HG02943 (cell line): ENCODE data around the gene NME1.
"Not testable (repeated sequence)": the region's sequence is repeated elsewhere in the genome, so short reads cannot be mapped to it uniquely, and the experiment has no call there.

ENCODE experiments used
- ATAC-seq: cut with Tn5 transposase; IDR thresholded peaks from one replicate; pipeline ENCODE4 v1.9.1; 2021; ENCODE audit warnings: mild to moderate bottlenecking, low read depth, moderate library complexity; ENCODE audit not compliant: unreplicated experiment

NME1 gene

DNA sequence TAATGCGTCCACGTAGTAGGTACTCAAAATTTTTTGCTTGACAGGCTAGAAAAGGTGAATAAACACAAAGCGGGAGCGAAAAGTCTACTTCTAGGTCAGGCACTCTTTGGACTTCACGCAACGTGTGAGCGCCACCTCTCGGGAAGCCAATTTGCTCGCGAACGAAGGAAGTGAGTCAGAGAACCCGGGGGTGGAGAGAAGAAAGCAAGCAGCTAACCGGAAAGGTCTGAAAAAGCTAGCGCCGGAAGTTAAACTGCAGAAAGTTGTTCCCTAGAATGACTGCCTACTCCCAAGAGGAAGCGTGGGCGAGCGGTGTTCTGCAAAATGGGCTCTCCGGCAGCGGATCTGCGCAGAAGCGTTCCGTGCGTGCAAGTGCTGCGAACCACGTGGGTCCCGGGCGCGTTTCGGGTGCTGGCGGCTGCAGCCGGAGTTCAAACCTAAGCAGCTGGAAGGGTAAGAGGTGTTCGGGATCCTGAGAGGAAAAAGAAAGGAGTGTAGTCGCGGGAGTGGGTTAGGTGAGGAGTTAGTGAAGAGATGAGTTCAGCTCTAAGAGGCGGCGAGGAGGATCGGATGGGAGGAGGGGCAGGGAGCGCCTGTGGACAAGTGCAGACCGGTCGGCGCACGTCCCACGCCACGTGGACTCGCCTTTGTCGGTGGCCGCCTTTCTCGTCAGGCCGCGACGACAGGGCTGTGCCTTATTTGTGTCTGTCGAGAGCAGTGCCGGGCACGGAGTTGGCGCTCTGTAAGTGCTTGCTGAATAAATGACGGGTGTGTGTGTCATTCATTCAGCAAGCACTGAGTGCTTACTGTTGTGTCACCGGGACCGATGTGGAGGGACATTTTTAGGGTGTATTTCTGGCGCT is at the start of gene NME1:
TSS of gene NME1 (plus strand) at position 350 of the 863 bp plus-strand sequence. CDS start 2,096 bp downstream, outside the sequence.
- ATAC-seq, result peak; percentile 93

DNA sequence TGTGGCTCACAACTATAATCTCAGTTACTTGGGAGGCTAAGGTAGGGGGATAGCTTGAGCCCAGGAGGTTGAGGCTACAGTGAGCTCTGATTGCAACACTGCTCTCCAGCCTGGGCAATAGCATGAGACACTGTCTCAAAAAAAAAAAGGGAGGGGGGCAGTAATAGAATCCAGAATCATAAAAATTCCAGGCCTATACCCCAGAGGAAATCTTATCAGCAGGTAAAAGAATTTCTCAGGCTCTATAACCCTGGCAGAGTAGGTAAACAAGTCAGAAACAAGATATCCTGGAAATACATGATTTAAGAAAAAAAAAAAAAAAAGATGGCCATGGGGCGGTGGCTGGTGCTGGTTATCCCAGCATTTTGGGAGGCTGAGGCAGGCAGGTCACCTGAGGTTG is 45.6 kb upstream of the NME1 start:
- no peak for ATAC-seq

DNA sequence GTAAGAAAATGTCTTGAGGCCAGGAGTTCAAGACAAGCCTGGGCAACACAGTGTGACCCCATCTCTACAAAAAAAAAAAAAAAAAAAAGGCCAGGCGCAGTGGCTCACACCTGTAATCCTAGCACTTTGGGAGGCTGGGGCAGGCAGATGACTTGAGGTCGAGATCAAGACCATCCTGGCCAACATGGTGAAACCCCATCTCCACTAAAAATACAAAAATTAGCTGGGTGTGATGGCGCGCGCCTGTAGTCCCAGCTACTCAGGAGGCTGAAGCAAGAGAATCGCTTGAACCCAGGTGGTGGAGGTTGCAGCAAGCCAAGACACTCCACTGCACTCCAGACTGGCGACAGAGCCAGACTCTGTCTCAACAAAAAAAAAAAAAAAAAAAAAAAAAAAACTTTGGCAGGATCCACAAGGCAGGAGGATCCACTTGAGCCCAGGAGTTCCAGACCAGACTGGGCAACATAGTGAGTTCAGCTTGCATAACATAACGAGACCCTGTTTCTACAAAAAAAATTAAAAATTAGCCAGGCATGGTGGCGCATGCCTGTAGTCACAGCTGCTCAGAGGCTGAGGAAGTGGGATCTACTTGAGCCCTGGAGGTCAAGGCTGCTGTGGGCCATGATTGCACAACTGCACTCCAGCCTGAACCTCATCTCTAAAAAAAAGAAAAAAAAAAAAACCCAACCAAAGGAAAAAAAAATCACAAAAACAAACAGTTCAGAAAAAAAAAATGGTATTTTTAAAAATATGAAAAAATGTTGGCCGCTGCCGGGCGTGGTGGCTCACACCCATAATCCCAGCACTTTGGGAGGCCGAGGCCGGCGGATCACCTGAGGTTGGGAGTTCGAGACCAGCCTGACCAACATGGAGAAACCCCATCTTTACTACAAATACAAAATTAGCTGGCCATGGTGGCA is 40.8 kb upstream of the NME1 start:
- ATAC-seq, result not testable (repeated sequence)

DNA sequence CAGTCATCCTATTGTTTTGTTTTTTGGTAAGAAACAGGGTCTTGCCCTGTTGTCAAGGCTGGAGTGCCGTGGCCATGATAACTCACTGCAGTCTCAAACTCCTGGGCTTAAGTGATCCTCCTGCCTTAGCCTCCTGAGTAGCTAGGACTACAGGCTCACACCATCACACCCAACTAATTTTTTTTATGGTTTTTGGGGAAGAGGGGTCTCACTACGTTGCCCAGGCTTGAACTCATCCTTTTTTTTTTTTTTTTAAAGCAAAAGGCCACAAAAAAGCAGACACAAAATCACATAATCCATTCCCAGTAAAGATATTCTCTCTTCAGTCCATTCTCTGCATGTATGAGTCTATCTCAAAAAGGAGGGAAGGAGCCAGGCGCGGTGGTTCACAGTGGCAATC is 38.2 kb upstream of the NME1 start:
- no peak for ATAC-seq

DNA sequence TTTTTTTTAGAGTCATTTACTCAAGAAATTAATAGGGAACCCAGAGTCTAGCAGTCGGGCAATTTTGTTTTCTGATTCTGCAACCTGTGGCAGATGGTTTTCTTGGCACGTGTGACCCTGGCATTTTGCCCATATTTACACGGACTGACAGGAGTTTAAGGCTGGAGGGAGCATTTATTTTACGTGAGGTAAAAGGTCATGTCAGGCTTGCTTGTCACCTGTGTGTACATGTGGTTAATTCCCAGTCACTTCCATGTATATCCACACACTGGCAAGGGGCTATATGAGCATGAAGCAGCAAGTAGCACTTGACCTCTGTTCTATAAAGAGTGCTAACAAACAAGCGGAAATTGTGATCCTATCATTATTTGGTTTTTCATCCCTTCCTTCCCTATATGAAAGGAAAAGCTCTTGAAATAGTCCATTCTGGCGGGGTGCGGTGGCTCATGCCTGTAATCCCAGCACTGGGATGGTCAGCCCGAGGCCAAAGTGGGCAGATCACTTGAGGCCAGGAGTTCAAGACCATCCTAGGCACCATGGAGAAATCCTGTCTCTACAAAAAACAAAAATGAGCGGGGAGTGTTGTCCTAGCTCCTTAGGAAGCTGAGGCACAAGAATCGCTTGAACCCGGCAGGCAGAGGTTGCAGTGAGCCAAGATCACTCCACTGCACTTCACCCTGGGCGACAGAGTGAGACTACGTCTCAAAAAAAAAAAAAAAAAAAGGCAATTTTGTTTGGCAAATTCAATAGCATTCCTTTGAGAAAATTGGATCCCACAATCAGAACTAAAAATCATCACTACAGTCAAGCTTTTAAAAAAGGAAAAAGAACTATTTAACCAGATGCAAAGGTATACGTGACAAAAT is 34.8 kb upstream of the NME1 start:
- ATAC-seq, result no peak

DNA sequence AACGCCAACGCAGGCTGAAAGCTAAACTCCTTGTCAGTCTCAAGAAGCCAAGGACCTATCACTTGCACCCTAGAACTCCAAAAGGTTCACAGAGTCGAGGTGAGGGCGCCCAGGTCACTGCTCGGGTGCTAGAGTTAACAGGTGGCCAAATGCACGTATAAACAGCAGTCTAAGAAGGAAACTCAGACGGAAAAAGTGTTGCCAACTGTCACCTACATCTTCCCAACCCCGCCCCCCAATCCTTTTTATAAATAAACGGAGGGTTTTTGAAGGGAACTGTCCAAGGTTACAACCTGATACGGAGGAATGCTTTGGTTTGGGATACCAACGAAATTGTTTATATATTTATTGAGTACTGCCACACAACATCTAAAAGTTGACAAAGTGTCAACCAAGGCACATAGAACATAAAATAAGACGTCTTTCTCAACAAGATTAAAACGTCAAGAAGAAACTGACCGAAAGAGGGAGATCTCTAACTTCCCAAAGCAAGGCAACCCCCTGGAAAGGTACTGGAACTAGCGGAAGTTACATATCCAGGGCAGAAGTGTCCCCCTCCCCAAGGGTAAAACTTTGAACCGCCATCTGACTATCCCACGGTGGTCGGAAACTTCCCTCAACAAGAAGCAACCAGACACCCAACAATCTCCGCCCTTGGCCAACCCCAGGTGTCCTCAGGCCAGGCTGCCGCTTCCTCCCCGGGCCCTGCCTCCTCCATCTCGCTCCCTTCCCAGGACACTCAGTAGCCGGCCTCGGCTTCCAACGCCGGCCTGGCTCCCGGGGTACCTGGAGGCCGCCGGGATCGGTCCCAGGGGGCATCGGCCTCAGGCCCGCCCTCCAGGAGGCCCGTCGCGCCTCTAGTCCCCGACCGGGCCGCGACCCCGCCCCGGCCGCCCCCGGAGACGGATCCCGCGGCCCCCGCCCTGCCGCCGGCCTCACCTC is 33.7 kb upstream of the NME1 start:
- ATAC-seq, result peak; percentile 24

DNA sequence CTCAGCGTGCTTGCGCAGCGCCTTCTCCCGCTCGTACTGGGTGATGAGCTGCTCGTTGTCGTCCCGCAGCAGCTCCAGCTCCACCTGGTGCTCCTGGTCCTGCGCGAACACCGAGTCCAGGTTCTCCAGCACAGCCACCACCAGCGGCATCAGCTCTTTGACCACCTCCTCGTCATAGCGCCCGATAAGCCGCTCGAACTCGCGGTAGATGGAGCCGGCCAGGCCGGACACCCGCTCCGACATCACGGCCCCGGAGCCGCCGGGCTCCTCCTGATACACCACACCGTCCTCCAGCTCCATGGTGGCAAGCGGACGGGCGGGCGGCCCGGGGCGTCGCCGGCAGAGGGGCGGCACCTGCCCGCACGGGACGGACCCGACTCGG is 33.0 kb upstream of the NME1 start:
- ATAC-seq, result peak; percentile 28

DNA sequence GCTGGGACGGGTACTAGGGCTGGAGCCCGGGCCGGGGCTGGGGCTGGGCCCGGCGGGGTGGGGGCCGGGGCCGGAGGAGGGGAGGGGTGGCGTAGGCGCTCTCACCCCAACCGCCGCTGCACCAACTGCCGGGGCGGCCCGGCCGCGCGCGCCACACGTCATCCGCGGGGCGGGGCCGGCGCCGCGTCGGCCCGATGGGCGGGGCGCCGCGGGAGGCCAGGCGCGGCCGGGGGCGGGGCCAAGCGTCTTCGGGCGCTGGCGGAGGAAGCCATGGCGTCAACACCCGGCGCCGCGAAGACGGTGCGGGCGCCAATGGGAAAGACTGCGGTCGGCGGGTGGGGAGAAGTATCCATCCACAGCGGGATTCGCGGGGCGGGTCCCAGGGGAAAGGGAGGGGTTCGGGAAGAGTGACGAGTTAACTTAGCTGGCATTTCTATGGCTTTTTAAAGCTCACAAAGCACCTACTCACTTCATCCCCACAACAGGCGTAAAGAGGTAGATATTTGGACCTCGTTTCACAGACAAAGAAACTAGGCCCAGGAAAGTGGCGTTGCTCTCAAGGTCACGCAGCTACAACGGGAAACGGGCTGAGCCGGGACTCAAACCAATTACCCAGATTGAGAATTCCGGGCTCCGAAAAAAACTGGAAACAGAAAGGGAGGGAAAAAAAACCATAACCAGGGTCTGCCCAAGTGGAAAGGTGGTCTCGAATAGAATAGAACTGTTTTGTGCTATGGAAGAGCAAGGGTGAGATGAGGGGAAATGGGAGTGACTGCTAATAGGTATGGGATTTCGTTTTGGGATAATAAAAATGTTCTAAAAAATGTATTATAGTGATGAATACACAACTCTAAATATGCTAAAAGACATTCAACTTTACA is 32.4 kb upstream of the NME1 start, which contains the start of gene SPAG9:
TSS of gene SPAG9 (minus strand) at position 130 of the 881 bp plus-strand sequence. CDS start 212 bp downstream, outside the sequence.
- ATAC-seq, result peak; percentile 70

DNA sequence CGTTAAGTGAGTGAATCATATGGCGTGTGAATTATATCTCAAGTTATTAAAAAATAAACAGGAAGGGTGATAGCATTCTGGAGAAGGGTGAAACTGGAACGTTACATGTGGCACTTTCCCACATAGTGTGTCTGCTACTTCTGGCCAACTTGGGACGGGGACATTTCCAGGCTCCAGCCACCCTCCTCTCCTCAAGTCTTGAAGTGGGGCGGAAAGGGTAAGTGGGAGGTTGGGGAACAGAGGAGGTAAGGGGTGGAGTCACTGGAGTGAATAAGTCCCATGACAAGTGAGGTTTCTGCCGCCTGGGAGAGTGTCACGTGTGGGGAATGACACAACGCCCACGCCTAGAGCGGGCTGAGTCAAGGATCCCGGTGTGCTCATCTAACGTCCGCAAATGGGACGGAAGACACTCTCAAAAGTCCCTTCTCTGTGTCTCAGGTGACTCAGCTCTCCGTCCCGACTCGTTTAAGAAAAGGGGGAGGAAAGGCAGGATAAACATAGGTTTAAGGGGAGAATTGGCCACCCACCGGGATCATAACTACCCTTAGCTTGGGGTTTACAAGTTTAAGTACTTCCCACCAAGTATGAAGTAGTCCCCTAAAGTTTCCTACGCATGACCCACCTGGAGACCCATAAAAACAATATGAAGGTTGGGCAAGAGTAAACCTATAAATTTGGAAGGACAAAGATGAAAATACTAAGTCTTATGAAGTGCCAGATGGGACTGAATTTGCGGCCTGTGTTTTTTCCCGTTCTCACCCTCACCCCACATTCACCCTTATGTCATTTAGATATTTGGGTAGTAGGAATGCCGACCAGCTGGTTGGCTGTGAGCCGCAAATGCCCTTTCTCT is 31.5 kb upstream of the NME1 start:
- no peak for ATAC-seq

DNA sequence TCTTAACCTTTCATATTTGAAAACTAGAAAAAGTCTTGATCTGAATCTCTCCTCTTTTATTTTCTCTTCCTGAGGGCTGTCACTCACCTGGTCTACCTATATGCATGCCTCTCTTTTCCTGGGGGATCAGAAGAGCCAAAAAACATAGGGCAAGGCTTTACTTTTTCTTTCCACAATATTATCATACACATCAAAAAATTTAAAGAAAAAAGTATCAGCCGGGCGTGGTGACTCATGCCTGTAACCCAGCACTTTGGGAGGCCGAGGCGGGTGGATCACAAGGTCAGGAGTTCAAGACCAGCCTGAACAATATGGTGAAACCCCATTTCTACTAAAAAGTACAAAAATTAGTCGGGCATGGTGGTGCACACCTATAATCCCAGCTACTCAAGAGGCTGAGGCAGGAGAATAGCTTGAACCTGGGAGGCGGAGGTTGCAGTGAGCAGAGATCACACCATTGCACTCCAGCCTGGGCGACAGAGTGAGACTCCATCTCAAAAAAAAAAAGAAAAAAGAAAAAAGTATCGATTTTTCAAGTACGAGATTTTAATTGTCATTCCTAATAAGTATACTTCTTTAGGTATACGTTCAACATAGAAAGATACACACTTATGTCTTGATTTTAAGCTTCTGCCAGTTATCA is 30.8 kb upstream of the NME1 start:
- not testable (repeated sequence) for ATAC-seq

DNA sequence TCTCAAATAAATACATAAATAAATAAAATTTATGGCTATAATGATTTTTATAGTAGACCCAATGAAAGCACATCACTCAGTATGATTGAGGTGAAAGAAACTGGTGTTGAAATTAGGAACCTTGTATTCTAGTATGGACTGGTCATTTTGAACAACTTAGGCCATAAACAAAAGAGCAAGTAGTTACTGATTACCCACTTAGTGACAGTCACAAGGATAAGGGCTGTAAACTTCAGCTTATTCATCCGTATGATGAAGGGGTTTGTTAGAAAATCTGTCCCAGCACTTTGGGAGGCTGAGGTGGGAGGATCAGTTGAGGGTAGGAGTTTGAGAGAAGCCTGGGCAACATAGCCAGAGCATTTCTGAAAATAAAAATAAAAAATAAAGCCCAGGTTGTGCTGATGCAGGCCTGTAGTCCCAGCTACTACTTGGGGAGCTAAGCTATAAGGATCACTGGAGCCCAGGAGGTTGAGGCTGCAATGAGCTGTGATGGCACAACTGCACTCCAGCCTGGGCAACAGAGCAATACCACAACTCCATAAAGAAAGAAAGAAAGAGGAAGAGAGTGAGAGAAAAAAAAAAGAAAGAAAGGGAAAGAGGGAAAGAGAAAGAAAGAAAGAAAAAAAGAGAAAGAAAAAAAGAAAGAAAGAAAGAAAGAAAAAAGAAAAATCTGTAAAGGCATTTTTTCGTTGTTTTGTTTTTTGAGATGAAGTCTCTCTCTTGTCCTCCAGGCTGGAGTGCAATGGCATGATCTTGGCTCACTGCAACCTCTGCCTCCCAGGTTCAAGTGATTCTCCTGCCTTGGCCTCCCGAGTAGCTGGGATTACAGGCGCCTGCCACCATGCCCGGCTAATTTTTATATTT is 28.5 kb upstream of the NME1 start:
- no peak for ATAC-seq

DNA sequence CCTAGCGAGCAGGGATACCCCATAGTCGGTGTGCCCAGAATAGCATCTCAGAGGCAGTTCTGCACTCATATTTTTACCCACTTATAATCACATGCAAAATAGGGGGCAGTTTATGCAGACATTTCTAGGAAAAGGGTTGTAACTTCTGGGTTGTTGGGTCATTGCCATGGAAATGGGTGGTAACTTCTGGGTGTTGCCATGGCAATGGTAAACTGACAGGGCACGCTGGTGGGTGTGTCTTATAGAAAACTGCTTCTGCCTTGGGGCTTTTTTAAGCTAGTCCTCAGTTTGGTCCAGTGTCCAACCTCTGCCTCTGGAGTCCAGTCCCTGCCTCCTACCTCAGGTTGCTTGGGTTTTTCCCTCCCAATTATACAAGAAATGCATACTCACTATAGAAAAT is 25.3 kb upstream of the NME1 start:
- no peak for ATAC-seq

DNA sequence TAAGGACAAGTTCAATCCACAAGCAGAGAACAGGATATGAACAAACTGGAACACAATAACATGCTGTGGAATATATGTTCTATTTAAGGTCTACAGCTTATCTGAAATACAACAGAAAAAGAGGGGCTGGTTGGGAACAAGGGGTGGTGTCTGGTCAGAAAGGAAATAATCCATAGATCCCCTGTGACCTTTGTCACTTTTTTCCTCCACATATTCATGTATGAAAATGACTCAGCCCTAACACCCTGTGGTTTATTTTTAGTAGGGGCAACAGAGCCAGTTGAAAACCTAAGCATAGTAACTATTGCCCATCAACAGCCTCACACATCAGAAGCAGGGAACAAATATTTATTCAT is 20.4 kb upstream of the NME1 start:
- peak; percentile 69 for ATAC-seq

DNA sequence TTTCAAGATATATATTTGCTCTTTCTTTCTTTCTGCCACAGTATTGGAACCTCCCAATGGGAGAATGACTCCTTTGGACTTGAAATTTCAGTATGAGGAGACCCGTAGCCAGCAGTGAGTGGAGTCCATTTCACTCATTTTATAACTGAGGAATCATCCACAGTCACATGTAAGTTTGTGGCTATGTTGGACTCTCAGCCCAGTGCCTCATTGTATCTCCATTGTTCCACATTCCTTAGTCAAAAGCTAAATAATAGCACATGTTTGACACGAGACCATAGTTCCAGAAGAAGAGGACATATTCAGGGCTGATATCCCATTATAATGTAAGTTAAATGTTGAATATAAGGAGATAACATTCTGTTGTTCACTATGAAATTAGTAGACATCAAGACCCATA is 20.0 kb upstream of the NME1 start:
- ATAC-seq, result no peak

DNA sequence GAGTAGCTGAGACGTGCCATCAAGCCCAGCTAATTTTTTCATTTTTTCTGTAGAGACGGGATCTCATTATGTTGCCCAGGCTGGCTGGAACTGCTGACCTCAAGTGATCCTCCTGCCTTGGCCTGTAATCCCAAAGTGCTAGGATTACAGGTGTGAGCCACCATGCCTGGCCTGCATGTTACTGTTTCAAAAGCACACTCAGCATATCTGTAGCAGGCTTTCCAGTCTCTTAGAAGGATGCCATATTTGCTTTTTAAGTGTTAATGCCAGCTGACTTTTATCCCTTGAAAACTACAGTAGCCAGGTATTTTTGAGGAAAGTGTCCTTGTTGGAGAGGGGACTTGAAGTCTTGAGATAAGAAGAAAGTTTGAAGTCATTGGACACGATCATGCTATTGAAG is 17.4 kb upstream of the NME1 start:
- no peak for ATAC-seq

DNA sequence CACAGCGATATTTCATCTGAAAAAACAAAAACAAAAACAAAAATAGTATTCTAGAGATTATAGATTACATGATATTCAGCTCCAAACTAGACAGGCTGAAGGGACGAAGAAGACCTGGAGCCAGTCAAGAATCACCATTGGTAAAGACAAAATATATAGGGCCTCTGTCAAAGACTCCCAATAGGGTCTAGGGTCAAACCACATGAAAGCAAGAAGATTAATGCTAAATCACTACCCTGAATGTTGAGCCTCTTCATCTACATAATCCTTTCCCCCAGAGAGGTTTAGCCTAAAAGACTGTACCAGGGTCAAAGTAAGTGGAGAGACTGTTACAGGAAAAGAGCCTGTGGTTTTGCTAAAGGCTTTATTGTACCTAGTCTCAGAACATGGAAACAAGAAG is 10.8 kb upstream of the NME1 start:
- no peak for ATAC-seq
